HFF-Myc (cell line): ENCODE results near the gene DRICH1.
"Not testable (repeated sequence)": the region's sequence is repeated elsewhere in the genome, so short reads cannot be mapped to it uniquely, and the experiment has no call there.

Experiments used
- DNase-seq: peaks from one replicate; pipeline ENCODE4 v3.0.0-alpha.2; 2011; ENCODE audit warnings: low read depth; ENCODE audit errors: extremely low read depth
- H3K4me3 ChIP-seq: replicated peaks from 2 replicates; pipeline ENCODE4 v1.5.1; 2011; ENCODE audit warnings: low read depth, mild to moderate bottlenecking, control low read depth, low read length
- TF ChIP-seq, protein P1 (sequence below): IDR thresholded peaks from 2 replicates; pipeline ENCODE4 v1.5.1; 2012; ENCODE audit warnings: mild to moderate bottlenecking, low read depth, low read length, control low read depth; ENCODE audit errors: missing control alignments

DRICH1 gene

DNA sequence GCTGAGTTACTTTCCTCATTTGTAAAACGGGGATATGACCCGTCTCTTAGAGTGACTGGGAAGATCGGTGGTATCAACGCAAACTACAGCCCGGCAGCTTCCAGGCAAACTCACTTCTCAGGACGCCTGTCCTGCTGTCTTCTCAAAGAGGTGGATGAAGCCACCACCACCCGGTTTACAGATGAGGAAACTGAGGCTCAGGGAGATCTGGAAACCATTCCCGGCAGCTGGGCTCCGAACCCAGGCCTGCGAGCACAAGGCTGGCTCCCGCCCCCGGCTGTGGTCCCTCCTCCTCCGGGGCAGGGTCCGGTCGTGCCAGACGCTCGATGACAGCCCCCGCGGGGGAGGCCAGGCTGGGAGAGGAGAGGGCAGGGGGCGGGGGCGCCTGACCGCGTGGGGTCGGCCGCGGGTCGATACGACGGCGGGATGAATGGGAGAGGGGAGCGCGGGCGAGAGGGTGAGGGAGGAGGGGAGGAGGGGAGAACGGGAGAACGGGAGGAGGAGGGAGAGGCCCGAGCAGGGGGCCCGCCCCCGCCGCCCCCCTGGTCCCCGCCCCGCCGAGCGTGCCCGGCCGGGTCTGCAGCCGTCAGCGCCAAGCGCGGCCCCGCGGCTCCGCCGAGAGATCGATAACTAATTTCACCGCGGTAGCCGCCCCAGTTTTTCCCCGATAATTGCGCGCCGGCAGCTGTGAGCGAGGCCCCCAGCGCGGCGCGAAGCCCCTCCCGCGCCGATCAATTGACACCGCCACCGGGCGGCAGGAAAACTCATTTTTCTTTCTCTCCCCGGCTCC is 66.0 kb downstream of the DRICH1 start:
- DNase-seq = no peak
- H3K4me3 ChIP-seq = no peak overlapping the region
- TF ChIP-seq, protein P1, sequence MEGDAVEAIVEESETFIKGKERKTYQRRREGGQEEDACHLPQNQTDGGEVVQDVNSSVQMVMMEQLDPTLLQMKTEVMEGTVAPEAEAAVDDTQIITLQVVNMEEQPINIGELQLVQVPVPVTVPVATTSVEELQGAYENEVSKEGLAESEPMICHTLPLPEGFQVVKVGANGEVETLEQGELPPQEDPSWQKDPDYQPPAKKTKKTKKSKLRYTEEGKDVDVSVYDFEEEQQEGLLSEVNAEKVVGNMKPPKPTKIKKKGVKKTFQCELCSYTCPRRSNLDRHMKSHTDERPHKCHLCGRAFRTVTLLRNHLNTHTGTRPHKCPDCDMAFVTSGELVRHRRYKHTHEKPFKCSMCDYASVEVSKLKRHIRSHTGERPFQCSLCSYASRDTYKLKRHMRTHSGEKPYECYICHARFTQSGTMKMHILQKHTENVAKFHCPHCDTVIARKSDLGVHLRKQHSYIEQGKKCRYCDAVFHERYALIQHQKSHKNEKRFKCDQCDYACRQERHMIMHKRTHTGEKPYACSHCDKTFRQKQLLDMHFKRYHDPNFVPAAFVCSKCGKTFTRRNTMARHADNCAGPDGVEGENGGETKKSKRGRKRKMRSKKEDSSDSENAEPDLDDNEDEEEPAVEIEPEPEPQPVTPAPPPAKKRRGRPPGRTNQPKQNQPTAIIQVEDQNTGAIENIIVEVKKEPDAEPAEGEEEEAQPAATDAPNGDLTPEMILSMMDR = no peak

DNA sequence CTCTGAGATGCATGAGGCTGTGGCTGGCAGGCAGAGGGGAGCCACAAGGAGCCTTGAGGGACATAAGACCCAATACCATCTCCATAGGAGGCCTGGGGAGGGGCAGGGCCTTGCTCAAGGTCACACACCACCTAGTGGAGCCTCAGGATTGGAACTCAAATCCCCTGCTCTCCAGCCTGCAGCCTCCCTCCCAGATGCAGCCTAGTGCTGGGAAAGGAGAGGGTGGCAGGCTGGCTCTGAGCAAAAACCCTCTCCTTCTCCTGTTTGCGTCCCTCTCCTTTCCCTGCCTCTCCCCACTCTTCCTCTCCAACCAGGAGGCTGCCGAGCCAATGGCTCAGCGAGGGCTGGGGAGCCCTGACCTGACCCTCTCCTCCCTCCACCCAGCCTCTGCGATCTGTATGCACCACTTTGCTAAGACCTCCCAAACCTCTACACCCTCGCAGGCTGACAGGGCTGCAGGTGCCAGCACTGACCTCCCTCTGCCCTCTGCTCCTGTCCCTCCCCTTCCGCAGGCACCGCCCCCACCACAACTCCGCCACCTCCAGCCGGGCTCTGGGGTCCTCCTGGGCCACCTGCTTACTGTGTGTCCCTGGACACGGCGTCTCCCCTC is 66.7 kb downstream of the DRICH1 start:
- TF ChIP-seq, protein P1 = no peak
- no peak overlapping the region for H3K4me3 ChIP-seq
- DNase-seq = no peak

DNA sequence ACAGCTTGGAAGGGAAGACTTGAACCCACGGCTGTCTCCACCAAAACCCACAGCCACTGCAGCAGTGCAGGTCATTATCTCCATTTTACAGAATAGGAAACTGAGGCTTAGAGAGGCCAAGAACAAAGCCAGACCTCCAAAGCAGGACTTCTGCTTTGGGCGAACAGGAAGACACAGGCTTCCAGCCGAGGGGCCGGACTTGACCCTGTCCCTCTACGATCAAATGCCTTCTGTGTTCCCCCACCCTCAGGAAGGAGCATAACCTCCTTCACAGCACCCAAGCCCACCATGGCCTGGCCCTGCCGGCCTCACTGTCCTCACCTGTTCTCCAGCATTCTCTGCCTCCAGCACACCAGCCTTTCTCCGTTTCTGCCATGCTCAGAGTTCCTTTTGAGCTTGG is 67.8 kb downstream of the DRICH1 start:
- TF ChIP-seq, protein P1 = no peak
- DNase-seq = no peak
- H3K4me3 ChIP-seq = no peak overlapping the region

GRCh38 chr22:23563111-23563510 is 69.0 kb downstream of the DRICH1 start:
- TF ChIP-seq, protein P1 = no peak
- no peak for DNase-seq
- H3K4me3 ChIP-seq = no peak overlapping the region

GRCh38 chr22:23562186-23562585 is 69.9 kb downstream of the DRICH1 start:
- no peak overlapping the region for H3K4me3 ChIP-seq
- no peak for DNase-seq
- TF ChIP-seq, protein P1 = no peak

- not testable (repeated sequence) for H3K4me3 ChIP-seq, DNase-seq
Measured at GRCh38 chr22:23561025-23561510, 71.1 kb downstream of the DRICH1 start.

GRCh38 chr22:23560215-23560614 is 71.9 kb downstream of the DRICH1 start:
- not testable (repeated sequence) for DNase-seq, H3K4me3 ChIP-seq
